ENCODE results near the gene MIOX. TPM values are rescaled to one million over a fixed set of nuclear protein-coding genes. Genes with fewer than 3 reads are reported as not detected.

The MIOX gene
- total and polyA plus RNA-seq, 2 of the 13 experiments (the other 11 are each of a cell fraction or from before 2014, with no cell fraction given): 1.5 to 2.9 TPM

- TF ChIP-seq ZIK1 (CRISPR knock-in tag; IDR thresholded peaks at IDR 0.05; ENCODE audit: borderline replicate concordance, low read depth) (no peak), MXD1 (CRISPR knock-in tag; IDR thresholded peaks at IDR 0.05) (peak; percentile 24; the same call in 1 of the 2 replicates), ZNF589 (CRISPR knock-in tag; conservative IDR thresholded peaks at IDR 0.05) (0 out of 2 replicates have a peak, but pooled peaks have one; percentile 53), PHF8 (CRISPR knock-in tag; IDR thresholded peaks at IDR 0.05) (peak; percentile 68), PRDM4 (CRISPR knock-in tag; IDR thresholded peaks at IDR 0.05; ENCODE audit: borderline replicate concordance) (no peak), MAZ (IDR thresholded peaks at IDR 0.05; ENCODE audit: borderline replicate concordance, low read depth, low read length) (no peak), MAZ (CRISPR knock-in tag; IDR thresholded peaks at IDR 0.05; ENCODE audit: low read depth) (no peak), ZNF782 (CRISPR knock-in tag; IDR thresholded peaks at IDR 0.05; ENCODE audit: borderline replicate concordance) (no peak; the same call in 1 of the 2 replicates), PCBP2 (optimal IDR thresholded peaks at IDR 0.05; ENCODE audit: low read depth, low read length, poor library complexity, severe bottlenecking) (no peak), SYNCRIP (IDR thresholded peaks at IDR 0.05; ENCODE audit: insufficient read depth, low read depth, low read length) (no peak), MED8 (CRISPR knock-in tag; IDR thresholded peaks at IDR 0.05; ENCODE audit: insufficient replicate concordance) (no peak), ATF4 (CRISPR knock-in tag; IDR thresholded peaks at IDR 0.05) (no peak), ZFP62 (CRISPR knock-in tag; IDR thresholded peaks at IDR 0.05) (no peak), ZFP36L2 (CRISPR knock-in tag; IDR thresholded peaks at IDR 0.05) (no peak), ZNF224 (CRISPR knock-in tag; IDR thresholded peaks at IDR 0.05) (no peak), HDAC1 (CRISPR knock-in tag; IDR thresholded peaks at IDR 0.05) (no peak), LRRFIP1 (CRISPR knock-in tag; conservative IDR thresholded peaks at IDR 0.05) (no peak), ZFYVE20 (CRISPR knock-in tag; IDR thresholded peaks at IDR 0.05; ENCODE audit: borderline replicate concordance, low read depth) (no peak), ZNF878 (CRISPR knock-in tag; IDR thresholded peaks at IDR 0.05) (no peak), ZBTB46 (CRISPR knock-in tag; IDR thresholded peaks at IDR 0.05; ENCODE audit: borderline replicate concordance) (no peak), ZNF780A (CRISPR knock-in tag; IDR thresholded peaks at IDR 0.05) (no peak; the same call in 1 of the 2 replicates), RNF2 (conservative IDR thresholded peaks at IDR 0.05; ENCODE audit: low read depth) (0 out of 2 replicates have a peak, but pooled peaks have one; percentile 1), ZNF205 (CRISPR knock-in tag; IDR thresholded peaks at IDR 0.05) (no peak)
Observed at GRCh38 chr22:50530580-50530876, 43.9 kb downstream of the MIOX start (continued).
